H9 (cell line): ENCODE data around the gene SLC25A41. TPM values are rescaled to one million over a fixed set of nuclear protein-coding genes. Genes with fewer than 3 reads are reported as not detected.

Source experiments
- DNase-seq: peaks from one replicate; pipeline ENCODE4 v3.0.0-alpha.2; 2017
- H2AFZ ChIP-seq: one replicate; pipeline ENCODE4 v1.6.1; 2013; ENCODE audit warnings: mild to moderate bottlenecking, low read length, control low read depth, moderate library complexity
- H2AK5ac ChIP-seq: 2 replicates; pipeline ENCODE4 v1.6.1; 2013; ENCODE audit warnings: low read length, control low read depth, mixed read lengths; ENCODE audit not compliant: insufficient read length
- H2BK120ac ChIP-seq: one replicate; pipeline ENCODE4 v1.6.1; 2013; ENCODE audit warnings: low read depth, mild to moderate bottlenecking, low read length, control low read depth, inconsistent platforms; ENCODE audit not compliant: poor library complexity, severe bottlenecking
- H2BK12ac ChIP-seq: 2 replicates; pipeline ENCODE4 v1.6.1; 2013; ENCODE audit warnings: low read length, control low read depth, mixed read lengths, low read depth; ENCODE audit not compliant: insufficient read length
- H2BK15ac ChIP-seq: 2 replicates; pipeline ENCODE4 v1.6.1; 2013; ENCODE audit warnings: low read depth, low read length, control low read depth
- H2BK20ac ChIP-seq: one replicate; pipeline ENCODE4 v1.6.1; 2013; ENCODE audit warnings: low read depth, mild to moderate bottlenecking, low read length, control low read depth, inconsistent platforms; ENCODE audit not compliant: poor library complexity, severe bottlenecking
- H2BK5ac ChIP-seq: 2 replicates; pipeline ENCODE4 v1.6.1; 2013; ENCODE audit warnings: low read length, control low read depth, mixed read lengths; ENCODE audit not compliant: insufficient read length
- H3K14ac ChIP-seq: 2 replicates; pipeline ENCODE4 v1.6.1; 2013; ENCODE audit warnings: low read length, control low read depth; ENCODE audit not compliant: insufficient read depth
- H3K18ac ChIP-seq: 2 replicates; pipeline ENCODE4 v1.6.1; 2013; ENCODE audit warnings: low read depth, mild to moderate bottlenecking, mixed read lengths, low read length, control low read depth; ENCODE audit not compliant: insufficient read length
- H3K23ac ChIP-seq: 2 replicates; pipeline ENCODE4 v1.6.1; 2013; ENCODE audit warnings: low read length, control low read depth, mixed read lengths, low read depth; ENCODE audit not compliant: insufficient read length
- H3K23me2 ChIP-seq: 2 replicates; pipeline ENCODE4 v1.6.1; 2013; ENCODE audit warnings: low read depth, mild to moderate bottlenecking, mixed read lengths, low read length, control low read depth; ENCODE audit not compliant: insufficient read length, poor library complexity, severe bottlenecking
- H3K27ac ChIP-seq: 2 replicates; pipeline ENCODE4 v1.5.1; 2013; ENCODE audit warnings: low read length, control low read depth, mixed read lengths, low read depth; ENCODE audit not compliant: insufficient read length
- H3K27me3 ChIP-seq: 2 replicates; pipeline ENCODE4 v1.6.1; 2013; ENCODE audit warnings: low read length, control low read depth, inconsistent platforms; ENCODE audit not compliant: insufficient read depth
- H3K4ac ChIP-seq: 2 replicates; pipeline ENCODE4 v1.6.1; 2013; ENCODE audit warnings: low read depth, mild to moderate bottlenecking, control low read depth, inconsistent platforms, low read length, moderate library complexity
- H3K4me1 ChIP-seq: 2 replicates; pipeline ENCODE4 v1.6.1; 2013; ENCODE audit warnings: low read length, control low read depth, inconsistent platforms; ENCODE audit not compliant: insufficient read depth
- H3K4me2 ChIP-seq: 2 replicates; pipeline ENCODE4 v1.6.1; 2013; ENCODE audit warnings: low read length, control low read depth, mixed read lengths; ENCODE audit not compliant: insufficient read length, insufficient read depth
- H3K56ac ChIP-seq: 2 replicates; pipeline ENCODE4 v1.6.1; 2013; ENCODE audit warnings: low read depth, mild to moderate bottlenecking, mixed read lengths, low read length, control low read depth; ENCODE audit not compliant: insufficient read length
- H3K79me1 ChIP-seq: 2 replicates; pipeline ENCODE4 v1.6.1; 2013; ENCODE audit warnings: low read depth, mild to moderate bottlenecking, moderate library complexity, low read length, control low read depth, inconsistent platforms; ENCODE audit not compliant: insufficient read depth, poor library complexity, severe bottlenecking
- H3K79me2 ChIP-seq: 2 replicates; pipeline ENCODE4 v1.6.1; 2013; ENCODE audit warnings: low read length, control low read depth, inconsistent platforms; ENCODE audit not compliant: insufficient read depth
- H3K9ac ChIP-seq: 2 replicates; pipeline ENCODE4 v1.6.1; 2013; ENCODE audit warnings: low read length, control low read depth, mixed read lengths; ENCODE audit not compliant: insufficient read length; ENCODE audit errors: extremely low read depth
- H3K9me3 ChIP-seq: one replicate; pipeline ENCODE4 v1.6.1; 2013; ENCODE audit warnings: low read depth, low read length, inconsistent platforms; ENCODE audit not compliant: control insufficient read depth
- H3T11ph ChIP-seq: one replicate; pipeline ENCODE4 v1.6.1; 2013; ENCODE audit warnings: mild to moderate bottlenecking, low read length, control low read depth, inconsistent platforms
- H4K20me1 ChIP-seq: one replicate; pipeline ENCODE4 v1.6.1; 2013; ENCODE audit not compliant: control insufficient read depth, insufficient read length, insufficient read depth
- H4K5ac ChIP-seq: 2 replicates; pipeline ENCODE4 v1.6.1; 2013; ENCODE audit warnings: low read depth, mild to moderate bottlenecking, mixed read lengths, low read length, control low read depth; ENCODE audit not compliant: insufficient read length
- H4K8ac ChIP-seq: replicated peaks from 2 replicates; pipeline ENCODE4 v1.6.1; 2013; ENCODE audit warnings: low read length, control low read depth, mixed read lengths, low read depth; ENCODE audit not compliant: insufficient read length
- H4K91ac ChIP-seq: 2 replicates; pipeline ENCODE4 v1.6.1; 2013; ENCODE audit warnings: low read depth, mild to moderate bottlenecking, moderate library complexity, mixed read lengths, low read length, control low read depth; ENCODE audit not compliant: insufficient read length
- H3K27ac Mint-ChIP-seq, 3 experiments: 2 replicates in 2 of 3; 3 replicates in 1 of 3; pipeline ENCODE4 v1.8.0; 2020 to 2021; ENCODE audit warnings: mixed read lengths in 3 of 3, mild to moderate bottlenecking in 1 of 3, moderate library complexity in 1 of 3
- H3K27me3 Mint-ChIP-seq: 2 replicates; pipeline ENCODE4 v1.8.0; 2021; ENCODE audit warnings: low read depth, mild to moderate bottlenecking, moderate library complexity, mixed read lengths
- H3K36me3 Mint-ChIP-seq, 3 experiments: 2 replicates in 2 of 3; 3 replicates in 1 of 3; pipeline ENCODE4 v1.8.0; 2020 to 2021; ENCODE audit warnings: low read depth in 3 of 3, mixed read lengths in 3 of 3; ENCODE audit not compliant: insufficient read depth in 1 of 3
- H3K4me1 Mint-ChIP-seq, 2 experiments: 2 replicates each; pipeline ENCODE4 v1.8.0; 2020; ENCODE audit warnings: mixed read lengths in 2 of 2
- H3K4me3 Mint-ChIP-seq, 2 experiments: 2 replicates in 1 of 2; 3 replicates in 1 of 2; pipeline ENCODE4 v1.8.0; 2020 to 2021; ENCODE audit warnings: mild to moderate bottlenecking in 2 of 2, mixed read lengths in 2 of 2, moderate library complexity in 1 of 2
- H3K9me3 Mint-ChIP-seq, 2 experiments: 2 replicates in 1 of 2; 3 replicates in 1 of 2; pipeline ENCODE4 v1.8.0; 2020; ENCODE audit warnings: mild to moderate bottlenecking in 2 of 2, mixed read lengths in 2 of 2, moderate library complexity in 1 of 2
- WGBS: extraction: QIAGEN DNeasy Blood & Tissue Kit; methylation state at CpG from one replicate; pipeline ENCODE4 v1.1.7; 2013; ENCODE audit warnings: missing lambda C conversion rate, low lambda C conversion rate, mixed read lengths; ENCODE audit not compliant: insufficient read length; ENCODE audit errors: extremely low coverage; 5-methylcytosine and 5-hydroxymethylcytosine counted together
- total RNA-seq: library from RNA; stranded (reverse); gene quantifications from 2 replicates; pipeline ENCODE4 v1.2.1, GENCODE V29; 2021
- TF ChIP-seq, protein P1 (sequence below): fragments of 200-600 bp; sonication (generic); conservative IDR thresholded peaks from 3 replicates; pipeline ENCODE4 v1.8.0; 2021; ENCODE audit warnings: antibody characterized with exemption, mild to moderate bottlenecking

Gene SLC25A41
- total RNA-seq, 1 experiment from 2014 or later = 0.20 TPM

DNA sequence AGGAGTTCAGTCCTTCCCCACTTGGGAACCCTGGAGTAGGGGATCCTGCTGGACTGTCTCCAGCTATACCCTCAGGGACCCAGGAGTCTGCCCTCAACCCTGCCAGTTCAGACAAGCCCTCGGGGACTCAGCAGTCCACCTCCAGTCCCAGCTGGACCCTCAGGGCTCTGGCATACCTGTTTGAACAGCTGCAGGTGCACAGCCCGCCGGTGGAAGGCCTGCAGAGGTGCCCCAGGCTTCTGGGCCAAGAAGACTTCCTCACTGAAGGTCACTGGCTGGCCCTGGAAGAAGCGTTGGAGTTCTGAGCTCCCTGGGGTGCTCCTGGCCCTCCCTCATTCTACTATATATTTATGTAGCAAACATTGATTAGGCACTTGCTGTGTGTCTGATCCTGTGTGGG is 39.1 kb upstream of the SLC25A41 start:
- Mint-ChIP-seq H3K27ac (no peak overlapping the region), H3K27me3 (peaks cover 17% of the 10 kb centered on the region), H3K9me3 (no peaks in the 10 kb centered on the region), H3K4me3 (no peak overlapping the region), H3K4me1 (peaks cover 9 to 24% of the 10 kb centered on the region in 2 experiments), H3K36me3 (peaks cover 0 to 9% (median 5%) of the 10 kb centered on the region in 3 experiments; a peak in 6 of 7 replicates)
- H3K56ac ChIP-seq = no peak overlapping the region
- H3T11ph ChIP-seq = no peak overlapping the region
- H3K9me3 ChIP-seq = no peaks in the 10 kb centered on the region
- no peaks in the 10 kb centered on the region for H3K4me1 ChIP-seq
- no peak overlapping the region for H3K4me2 ChIP-seq
- H4K20me1 ChIP-seq = no peaks in the 10 kb centered on the region
- H2BK120ac ChIP-seq = no peak overlapping the region
- H3K4ac ChIP-seq = no peak overlapping the region
- H3K9ac ChIP-seq = no peak overlapping the region
- no peaks in the 10 kb centered on the region for H3K79me2 ChIP-seq
- TF ChIP-seq, protein P1, sequence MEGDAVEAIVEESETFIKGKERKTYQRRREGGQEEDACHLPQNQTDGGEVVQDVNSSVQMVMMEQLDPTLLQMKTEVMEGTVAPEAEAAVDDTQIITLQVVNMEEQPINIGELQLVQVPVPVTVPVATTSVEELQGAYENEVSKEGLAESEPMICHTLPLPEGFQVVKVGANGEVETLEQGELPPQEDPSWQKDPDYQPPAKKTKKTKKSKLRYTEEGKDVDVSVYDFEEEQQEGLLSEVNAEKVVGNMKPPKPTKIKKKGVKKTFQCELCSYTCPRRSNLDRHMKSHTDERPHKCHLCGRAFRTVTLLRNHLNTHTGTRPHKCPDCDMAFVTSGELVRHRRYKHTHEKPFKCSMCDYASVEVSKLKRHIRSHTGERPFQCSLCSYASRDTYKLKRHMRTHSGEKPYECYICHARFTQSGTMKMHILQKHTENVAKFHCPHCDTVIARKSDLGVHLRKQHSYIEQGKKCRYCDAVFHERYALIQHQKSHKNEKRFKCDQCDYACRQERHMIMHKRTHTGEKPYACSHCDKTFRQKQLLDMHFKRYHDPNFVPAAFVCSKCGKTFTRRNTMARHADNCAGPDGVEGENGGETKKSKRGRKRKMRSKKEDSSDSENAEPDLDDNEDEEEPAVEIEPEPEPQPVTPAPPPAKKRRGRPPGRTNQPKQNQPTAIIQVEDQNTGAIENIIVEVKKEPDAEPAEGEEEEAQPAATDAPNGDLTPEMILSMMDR = no peak
- H3K23me2 ChIP-seq = peaks cover 13% of the 10 kb centered on the region
- WGBS = no CpG with 5 or more reads among the region's 4 CpGs
- no peak overlapping the region for H2BK5ac ChIP-seq
- no peak overlapping the region for H2AFZ ChIP-seq
- H3K79me1 ChIP-seq = no peaks in the 10 kb centered on the region
- no peak overlapping the region for H2BK15ac ChIP-seq
- DNase-seq = no peak
- H3K23ac ChIP-seq = no peak overlapping the region
- H3K27ac ChIP-seq = no peak overlapping the region
- H4K8ac ChIP-seq = no peak overlapping the region
- H4K5ac ChIP-seq = no peak overlapping the region
- no peak overlapping the region for H3K14ac ChIP-seq
- H2AK5ac ChIP-seq = no peak overlapping the region
- H3K18ac ChIP-seq = no peak overlapping the region
- H2BK12ac ChIP-seq = no peak overlapping the region
- H4K91ac ChIP-seq = no peak overlapping the region
- H2BK20ac ChIP-seq = no peak overlapping the region
- H3K27me3 ChIP-seq = no peaks in the 10 kb centered on the region; the same call in 1 of the 2 replicates
